Fibroblast of the aortic adventitia (primary cell): ENCODE measurements around the gene TACR2. TPM values are rescaled to one million over a fixed set of nuclear protein-coding genes. Genes with fewer than 3 reads are reported as not detected.

Experiments
- DNase-seq: peaks from one replicate; pipeline ENCODE4 v3.0.0-alpha.2; 2010; ENCODE audit warnings: low read depth
- H3K4me3 ChIP-seq: 2 replicates; pipeline ENCODE4 v1.5.1; 2011; ENCODE audit warnings: low read depth, mild to moderate bottlenecking, control low read depth, low read length, moderate library complexity
- CTCF ChIP-seq: IDR thresholded peaks from 2 replicates; pipeline ENCODE4 v1.5.1; 2011; ENCODE audit warnings: mild to moderate bottlenecking, low read length, control low read depth, inconsistent platforms; ENCODE audit not compliant: insufficient read depth
- total RNA-seq: library from RNA; depleted of rRNA; stranded (reverse); fragments of >200 nt; gene quantifications from 2 replicates; pipeline ENCODE4 v1.2.3, GENCODE V29; 2012; ENCODE audit warnings: low replicate concordance

The TACR2 gene
- total RNA-seq, 1 donor = 0.18 TPM

GRCh38 chr10:69413221-69413865 is 3.4 kb downstream of the TACR2 start:
- peak; percentile 81 for DNase-seq
- no peak overlapping the region for H3K4me3 ChIP-seq
- peak; percentile 81 for TF ChIP-seq CTCF

GRCh38 chr10:69412232-69412790 is 4.4 kb downstream of the TACR2 start:
- no peak for TF ChIP-seq CTCF
- no peak for DNase-seq
- H3K4me3 ChIP-seq = no peak overlapping the region

DNA sequence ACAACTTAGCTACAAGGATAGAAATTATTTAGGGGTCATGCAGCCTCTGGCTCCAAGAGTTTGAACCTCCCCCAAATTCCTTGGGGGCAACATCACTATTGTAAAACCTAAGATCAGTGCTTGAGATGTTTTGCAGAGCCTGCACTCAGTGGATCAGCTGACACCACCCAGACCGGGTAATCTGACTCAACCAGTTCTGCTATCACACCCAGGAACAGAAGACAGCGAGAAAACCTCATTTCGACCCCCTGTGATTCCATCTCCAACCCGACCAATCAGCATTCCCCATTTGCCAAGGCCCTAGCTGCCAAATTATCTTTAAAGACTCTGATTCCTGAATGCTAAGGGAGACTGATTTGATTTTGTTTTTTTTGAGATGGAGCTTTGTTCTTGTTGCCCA is 5.2 kb downstream of the TACR2 start:
- no peak overlapping the region for H3K4me3 ChIP-seq
- TF ChIP-seq CTCF = no peak
- DNase-seq = no peak

GRCh38 chr10:69410487-69410886 is 6.2 kb downstream of the TACR2 start:
- H3K4me3 ChIP-seq = no peak overlapping the region
- no peak for TF ChIP-seq CTCF
- DNase-seq = no peak

GRCh38 chr10:69409968-69410367 is 6.8 kb downstream of the TACR2 start:
- TF ChIP-seq CTCF = no peak
- peak; percentile 66 for DNase-seq

DNA sequence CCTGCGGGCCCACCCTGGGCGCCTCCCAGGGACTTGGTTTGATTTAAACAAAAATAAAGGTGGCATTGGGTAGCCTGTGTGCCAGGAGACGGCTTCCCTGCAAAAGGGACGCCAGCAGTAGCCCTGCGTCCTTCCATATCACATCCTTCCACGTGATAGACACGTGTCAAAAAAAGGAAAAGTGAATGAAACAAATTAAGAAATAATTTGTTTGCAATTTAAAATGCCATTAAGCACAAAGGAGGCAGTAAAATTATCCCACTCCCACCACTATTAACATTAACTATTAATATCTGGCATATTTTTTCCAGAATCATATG is 7.6 kb downstream of the TACR2 start:
- TF ChIP-seq CTCF = no peak
- no peak for DNase-seq
- H3K4me3 ChIP-seq = peak overlapping the region; percentile 58

More at GRCh38 chr10:69409968-69410367, 6.8 kb downstream of the TACR2 start:
- H3K4me3 ChIP-seq = no peak overlapping the region
